Fibroblast of the aortic adventitia (primary cell): ENCODE data around the gene CREB5. TPM values are rescaled to one million over a fixed set of nuclear protein-coding genes. Genes with fewer than 3 reads are reported as not detected.

ENCODE experiments used
- DNase-seq: peaks from one replicate; pipeline ENCODE4 v3.0.0-alpha.2; 2010; ENCODE audit warnings: low read depth
- H3K4me3 ChIP-seq: 2 replicates; pipeline ENCODE4 v1.5.1; 2011; ENCODE audit warnings: low read depth, mild to moderate bottlenecking, control low read depth, low read length, moderate library complexity
- CTCF ChIP-seq: IDR thresholded peaks from 2 replicates; pipeline ENCODE4 v1.5.1; 2011; ENCODE audit warnings: mild to moderate bottlenecking, low read length, control low read depth, inconsistent platforms; ENCODE audit not compliant: insufficient read depth
- total RNA-seq: library from RNA; depleted of rRNA; stranded (reverse); fragments of >200 nt; gene quantifications from 2 replicates; pipeline ENCODE4 v1.2.3, GENCODE V29; 2012; ENCODE audit warnings: low replicate concordance

CREB5 gene
- total RNA-seq, 1 donor, result 5.2 TPM

DNA sequence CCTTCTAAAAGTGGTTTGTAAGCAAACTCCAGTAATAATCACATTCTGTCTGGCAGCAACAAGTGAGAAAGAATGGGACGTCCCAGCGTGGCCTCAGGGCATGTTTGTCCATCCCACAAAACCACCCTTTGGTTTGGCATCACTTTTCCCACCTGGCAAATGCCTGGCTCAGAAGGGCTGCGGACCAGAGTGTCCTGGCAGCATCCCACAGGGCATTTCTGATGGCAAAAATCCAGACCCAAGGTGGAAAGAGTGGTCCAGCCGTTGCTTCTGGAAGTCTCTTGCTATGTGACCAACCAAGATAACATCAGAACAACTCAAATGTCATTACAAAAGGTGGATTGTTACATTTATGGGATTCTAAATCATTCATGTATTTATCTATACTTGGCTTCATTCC, 174.4 kb downstream of the CREB5 start:
- H3K4me3 ChIP-seq, result no peak overlapping the region
- no peak for TF ChIP-seq CTCF
- DNase-seq, result no peak

- no peak overlapping the region for H3K4me3 ChIP-seq
- no peak for TF ChIP-seq CTCF
- DNase-seq, result no peak
Measured at GRCh38 chr7:28587211-28587610, 174.9 kb downstream of the CREB5 start.

DNA sequence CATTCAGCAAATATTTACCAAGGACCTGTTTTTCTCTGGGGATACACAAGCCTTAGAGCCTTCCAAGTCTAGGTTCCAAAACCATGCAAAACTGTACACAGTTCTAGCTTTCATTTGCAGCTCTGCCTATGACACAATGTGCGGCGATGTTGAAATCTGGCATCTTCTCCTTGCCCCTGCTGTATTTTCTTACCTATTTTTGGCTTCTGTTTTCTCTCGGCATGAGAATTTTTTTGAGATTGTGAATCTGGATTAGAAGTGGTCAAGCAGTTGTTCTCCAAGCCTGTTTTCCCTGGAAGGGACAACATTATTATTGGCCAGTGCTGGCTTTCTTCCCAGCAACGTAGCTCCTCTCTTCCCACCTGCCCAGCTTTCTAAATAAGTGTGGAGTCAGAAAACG, 176.3 kb downstream of the CREB5 start:
- no peak overlapping the region for H3K4me3 ChIP-seq
- no peak for TF ChIP-seq CTCF
- DNase-seq, result no peak

- no peak overlapping the region for H3K4me3 ChIP-seq
- no peak for DNase-seq
- no peak for TF ChIP-seq CTCF
Measured at GRCh38 chr7:28591041-28591674, 178.8 kb downstream of the CREB5 start.

- no peak for DNase-seq
- H3K4me3 ChIP-seq, result no peak overlapping the region
- TF ChIP-seq CTCF, result no peak
Measured at GRCh38 chr7:28591725-28592349, 179.5 kb downstream of the CREB5 start.

- no peak for DNase-seq
- H3K4me3 ChIP-seq, result no peak overlapping the region
- no peak for TF ChIP-seq CTCF
Measured at GRCh38 chr7:28592861-28593260, 180.5 kb downstream of the CREB5 start.
